Tibial nerve (tissue), 4 donors: ENCODE measurements around the gene SCUBE3. TPM values are rescaled to one million over a fixed set of nuclear protein-coding genes. Genes with fewer than 3 reads are reported as not detected.
A peak's percentile ranks its signal among the peaks of the same experiment; 100 is the strongest.

ENCODE experiments used
- DNase-seq, 2 donors: peaks; one replicate each; pipeline ENCODE4 v3.0.0-alpha.2; 2019; ENCODE audit warnings: low spot score in 2 of 2
- H3K27ac ChIP-seq, 4 donors: fragments of 200-600 bp; sonication (generic) in 3 of 4; one replicate each; pipeline ENCODE4 v1.5.1; 2017 to 2019; ENCODE audit warnings: mild to moderate bottlenecking in 1 of 4
- H3K27me3 ChIP-seq, 2 donors: fragments of 200-600 bp; sonication (generic) in 1 of 2; one replicate each; pipeline versions ENCODE4 v1.5.1 to v1.6.0; 2017 to 2019
- H3K36me3 ChIP-seq, 3 donors: fragments of 200-600 bp; sonication (generic); one replicate each; pipeline ENCODE4 v1.5.1; 2018 to 2019
- H3K4me1 ChIP-seq, 4 donors: fragments of 200-600 bp; sonication (generic) in 3 of 4; one replicate each; pipeline ENCODE4 v1.5.1; 2017 to 2019
- H3K4me3 ChIP-seq, 4 donors: fragments of 200-600 bp; sonication (generic) in 3 of 4; one replicate each; pipeline ENCODE4 v1.5.1; 2017 to 2019; ENCODE audit warnings: mild to moderate bottlenecking in 1 of 4, moderate library complexity in 1 of 4
- H3K9me3 ChIP-seq, 4 donors: fragments of 200-600 bp; sonication (generic) in 3 of 4; one replicate each; pipeline ENCODE4 v1.5.1; 2017 to 2019
- EP300 ChIP-seq, 2 donors: sonication (generic); formaldehyde crosslinking; IDR thresholded peaks; one replicate each; pipeline ENCODE4 v1.6.1; 2017; ENCODE audit warnings: antibody characterized with exemption in 2 of 2, mild to moderate bottlenecking in 1 of 2
- POLR2A ChIP-seq, 2 donors: fragments of 450-650 bp; IDR thresholded peaks; one replicate each; pipeline ENCODE4 v1.6.1; 2017; ENCODE audit warnings: antibody characterized with exemption in 2 of 2, mild to moderate bottlenecking in 2 of 2, moderate library complexity in 2 of 2
- WGBS, 2 donors: methylation state at CpG; one replicate each; pipeline ENCODE4 v1.1.5; 2018; 5-methylcytosine and 5-hydroxymethylcytosine counted together
- total RNA-seq, 4 donors: library from RNA; depleted of rRNA; stranded (reverse); fragments of >200 nt; gene quantifications; one replicate each; pipeline ENCODE4 v1.1.0, GENCODE V29; 2016
- TF ChIP-seq, protein P1 (sequence below), 5 experiments: fragments of 200-600 bp in 3 of 5; fragments of 450-650 bp in 2 of 5; sonication (generic) in 3 of 5; IDR thresholded peaks; one replicate each; pipeline ENCODE4 v1.5.1; 2016 to 2019; ENCODE audit warnings: antibody characterized with exemption in 5 of 5, mild to moderate bottlenecking in 3 of 5, moderate library complexity in 2 of 5

SCUBE3 gene
- total RNA-seq, 4 donors from 2014 or later = 0.30 to 1.3 (median 0.50) TPM

DNA sequence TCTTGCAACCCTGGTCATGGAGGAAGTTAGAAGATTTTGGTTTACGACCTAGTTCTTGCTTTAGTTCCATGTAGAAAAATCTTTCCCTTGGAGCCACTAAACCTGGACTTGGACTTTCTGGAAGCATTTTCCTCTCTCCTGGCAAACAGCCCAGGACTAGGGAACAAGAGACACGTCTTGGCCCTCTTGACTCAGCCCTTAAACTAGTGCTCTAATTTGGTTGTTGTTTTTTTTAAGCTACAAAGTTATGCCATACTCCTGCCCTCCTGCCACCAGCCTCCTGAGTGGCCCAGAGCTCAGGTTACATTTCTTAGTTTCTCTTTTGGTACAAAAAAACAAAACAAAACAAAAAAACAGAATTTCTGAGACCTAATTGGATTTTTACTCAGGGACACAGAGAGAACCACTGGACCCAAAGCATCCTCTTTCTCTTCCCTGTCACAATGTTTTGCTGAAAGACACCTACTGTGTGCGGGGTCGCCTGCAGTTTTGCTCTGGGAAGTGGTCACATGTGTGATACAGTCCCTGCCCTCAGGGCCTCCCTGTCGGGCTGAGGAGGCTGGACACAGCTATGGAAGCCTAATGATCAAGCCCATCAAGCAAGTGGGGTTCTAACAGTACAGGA is 32.3 kb upstream of the SCUBE3 start:
- Histone ChIP-seq H3K9me3 (no peaks in the 10 kb centered on the region), H3K4me1 (peaks cover 0 to 37% (median 10%) of the 10 kb centered on the region in 4 donors), H3K4me3 (no peak overlapping the region), H3K36me3 (no peaks in the 10 kb centered on the region), H3K27me3 (peaks cover 0 to 7% of the 10 kb centered on the region in 2 donors), H3K27ac (peak overlapping the region in 1 of 4 donors; percentile 63)
- no peak for TF ChIP-seq EP300 (IDR thresholded peaks at IDR 0.05)
- TF ChIP-seq, protein P1, sequence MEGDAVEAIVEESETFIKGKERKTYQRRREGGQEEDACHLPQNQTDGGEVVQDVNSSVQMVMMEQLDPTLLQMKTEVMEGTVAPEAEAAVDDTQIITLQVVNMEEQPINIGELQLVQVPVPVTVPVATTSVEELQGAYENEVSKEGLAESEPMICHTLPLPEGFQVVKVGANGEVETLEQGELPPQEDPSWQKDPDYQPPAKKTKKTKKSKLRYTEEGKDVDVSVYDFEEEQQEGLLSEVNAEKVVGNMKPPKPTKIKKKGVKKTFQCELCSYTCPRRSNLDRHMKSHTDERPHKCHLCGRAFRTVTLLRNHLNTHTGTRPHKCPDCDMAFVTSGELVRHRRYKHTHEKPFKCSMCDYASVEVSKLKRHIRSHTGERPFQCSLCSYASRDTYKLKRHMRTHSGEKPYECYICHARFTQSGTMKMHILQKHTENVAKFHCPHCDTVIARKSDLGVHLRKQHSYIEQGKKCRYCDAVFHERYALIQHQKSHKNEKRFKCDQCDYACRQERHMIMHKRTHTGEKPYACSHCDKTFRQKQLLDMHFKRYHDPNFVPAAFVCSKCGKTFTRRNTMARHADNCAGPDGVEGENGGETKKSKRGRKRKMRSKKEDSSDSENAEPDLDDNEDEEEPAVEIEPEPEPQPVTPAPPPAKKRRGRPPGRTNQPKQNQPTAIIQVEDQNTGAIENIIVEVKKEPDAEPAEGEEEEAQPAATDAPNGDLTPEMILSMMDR (IDR thresholded peaks at IDR 0.05) = no peak
- TF ChIP-seq POLR2A (IDR thresholded peaks at IDR 0.05) = no peak
- 51 to 65% methylated on average over 5 of the region's 5 CpGs for WGBS, 2 donors
- DNase-seq = peak in 1 of 2 donors; percentile 46

DNA sequence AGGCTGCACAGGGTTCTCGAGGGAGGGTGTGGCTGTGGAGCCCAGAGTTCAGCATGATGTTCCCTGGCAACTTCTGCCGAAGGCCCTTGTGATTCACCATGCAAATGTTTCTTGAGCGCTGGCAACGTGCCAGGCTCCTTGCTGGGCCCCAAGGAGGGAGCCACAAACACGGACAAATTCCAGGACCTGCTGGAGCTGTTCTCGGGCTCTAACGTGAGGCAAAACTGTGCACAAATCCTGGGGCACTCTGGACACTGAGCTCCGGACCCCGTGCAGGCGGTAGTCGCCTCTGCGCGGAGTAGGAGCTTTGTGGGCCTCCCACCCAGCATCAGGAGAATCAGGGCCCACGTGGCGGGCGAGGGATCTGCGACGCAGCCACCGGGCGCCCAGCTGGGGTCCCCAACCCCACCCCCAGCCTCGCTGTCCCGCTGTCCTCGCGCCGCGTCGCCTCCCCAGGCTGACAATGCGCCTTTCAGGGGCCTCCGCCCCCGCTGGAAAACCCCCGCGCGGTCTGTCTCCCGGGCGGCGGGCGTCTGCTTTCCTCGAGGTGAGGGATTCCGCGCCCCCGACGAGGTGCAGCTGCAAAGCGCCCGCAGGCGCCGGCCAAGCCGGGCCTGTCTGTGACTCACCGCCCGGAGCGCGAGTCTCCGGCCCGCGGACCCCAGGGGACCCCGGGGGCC is 31.7 kb upstream of the SCUBE3 start:
- WGBS, 2 donors = 21 to 25% methylated on average over 26 to 39 of the region's 55 CpGs
- H3K36me3 ChIP-seq = no peaks in the 10 kb centered on the region
- H3K4me3 ChIP-seq = no peak overlapping the region
- H3K4me1 ChIP-seq = peaks cover 0 to 37% (median 10%) of the 10 kb centered on the region in 4 donors
- peak overlapping the region in 1 of 4 donors; percentile 63 for H3K27ac ChIP-seq
- peaks cover 0 to 7% of the 10 kb centered on the region in 2 donors for H3K27me3 ChIP-seq
- DNase-seq = peak; percentile 40 to 62
- no peak for TF ChIP-seq POLR2A (IDR thresholded peaks at IDR 0.05)
- TF ChIP-seq, protein P1 (IDR thresholded peaks at IDR 0.05) = no peak
- no peak for TF ChIP-seq EP300 (IDR thresholded peaks at IDR 0.05)
- no peaks in the 10 kb centered on the region for H3K9me3 ChIP-seq

DNA sequence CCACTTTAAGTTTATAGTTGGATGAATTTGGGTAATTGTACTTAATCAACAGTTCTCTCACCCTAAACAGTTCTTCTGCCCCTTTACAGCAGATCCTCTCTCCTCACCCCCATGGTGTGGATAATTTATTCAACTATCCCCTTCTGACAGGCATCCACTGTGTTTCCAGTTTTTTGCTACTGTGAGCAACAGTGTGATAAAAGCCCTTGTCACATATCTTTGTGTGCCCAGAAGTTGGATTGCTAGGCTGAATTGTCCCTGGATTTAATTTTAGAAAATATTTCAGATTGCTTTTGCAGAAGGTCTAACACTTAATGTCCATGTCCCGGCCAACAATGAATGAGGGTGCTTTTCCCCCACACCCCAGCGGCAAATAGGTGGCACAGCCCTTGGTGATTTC is 30.5 kb upstream of the SCUBE3 start:
- DNase-seq = no peak
- H3K9me3 ChIP-seq = no peaks in the 10 kb centered on the region
- 84 to 93% methylated on average over 2 of the region's 2 CpGs for WGBS, 2 donors
- no peaks in the 10 kb centered on the region for H3K36me3 ChIP-seq
- TF ChIP-seq EP300 (IDR thresholded peaks at IDR 0.05) = no peak
- TF ChIP-seq POLR2A (IDR thresholded peaks at IDR 0.05) = no peak
- TF ChIP-seq, protein P1 (IDR thresholded peaks at IDR 0.05) = no peak
- H3K4me3 ChIP-seq = no peak overlapping the region
- no peak overlapping the region for H3K27ac ChIP-seq
- peaks cover 0 to 7% of the 10 kb centered on the region in 2 donors for H3K27me3 ChIP-seq
- peaks cover 0 to 37% (median 10%) of the 10 kb centered on the region in 4 donors for H3K4me1 ChIP-seq

DNA sequence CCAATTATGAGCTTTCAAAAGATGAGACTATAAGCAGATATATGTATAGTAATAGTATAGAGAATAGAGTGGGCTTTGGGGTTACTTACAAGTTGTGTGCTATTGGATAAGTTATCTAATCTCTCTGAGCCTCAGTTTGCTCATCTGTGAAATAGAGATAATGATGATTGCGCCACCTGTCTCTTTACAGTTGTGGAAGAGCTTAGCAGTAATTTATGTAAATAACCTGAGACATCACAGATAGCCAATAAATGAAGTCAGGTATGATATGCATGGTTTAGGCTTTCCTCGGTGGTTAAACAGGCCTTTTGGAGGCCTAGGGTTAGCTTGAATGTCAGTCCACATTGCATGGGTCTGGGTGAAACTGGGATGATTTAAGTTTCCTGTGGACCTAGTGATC is 29.8 kb upstream of the SCUBE3 start:
- WGBS, 2 donors = 93 to 97% methylated on average over 2 of the region's 2 CpGs
- no peak overlapping the region for H3K4me3 ChIP-seq
- peaks cover 0 to 7% of the 10 kb centered on the region in 2 donors for H3K27me3 ChIP-seq
- no peak overlapping the region for H3K27ac ChIP-seq
- DNase-seq = no peak
- no peaks in the 10 kb centered on the region for H3K36me3 ChIP-seq
- TF ChIP-seq, protein P1 (IDR thresholded peaks at IDR 0.05) = no peak
- TF ChIP-seq EP300 (IDR thresholded peaks at IDR 0.05) = no peak
- TF ChIP-seq POLR2A (IDR thresholded peaks at IDR 0.05) = no peak
- peaks cover 0 to 36% (median 10%) of the 10 kb centered on the region in 4 donors for H3K4me1 ChIP-seq
- H3K9me3 ChIP-seq = no peaks in the 10 kb centered on the region
